Testis (tissue), 2 donors: ENCODE data around the gene FARS2.

ENCODE experiments used
- CTCF ChIP-seq, 3 experiments: fragments of 450-650 bp in 2 of 3; fragments of 200-600 bp in 1 of 3; sonication (generic) in 1 of 3; IDR thresholded peaks; one replicate each; pipeline ENCODE4 v1.5.1; 2016 to 2019; ENCODE audit warnings: antibody characterized with exemption in 3 of 3, mild to moderate bottlenecking in 2 of 3, moderate library complexity in 1 of 3
- POLR2A ChIP-seq: fragments of 450-650 bp; IDR thresholded peaks from one replicate; pipeline ENCODE4 v1.6.1; 2017; ENCODE audit warnings: antibody characterized with exemption, mild to moderate bottlenecking, moderate library complexity

DNA sequence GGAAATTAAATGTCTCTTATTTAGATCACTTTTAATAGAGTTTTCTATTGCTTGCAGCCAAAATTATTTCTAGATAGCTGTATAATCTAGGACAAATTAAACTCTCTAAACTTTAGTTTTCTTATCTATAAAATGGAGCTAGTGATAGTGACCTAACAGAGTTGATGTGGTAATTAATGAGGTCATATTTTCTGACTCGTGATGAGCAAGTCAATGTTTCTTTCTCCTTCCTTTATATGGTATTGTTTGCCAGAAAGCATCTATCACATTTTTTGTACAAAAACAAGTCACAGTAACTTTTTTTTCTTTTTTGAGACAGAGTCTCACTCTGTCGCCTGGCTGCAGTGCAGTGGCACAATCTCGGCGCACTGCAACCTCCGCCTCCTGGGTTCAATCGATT is 267.7 kb downstream of the FARS2 start:
- no peak for TF ChIP-seq CTCF (IDR thresholded peaks at IDR 0.05)
- no peak for TF ChIP-seq POLR2A
